WTC11 (cell line): Measurements from ENCODE around the gene OR8H2. TPM values are rescaled to one million over a fixed set of nuclear protein-coding genes. Genes with fewer than 3 reads are reported as not detected.

Experiments
- ATAC-seq: fragments of 200-7000 bp; cut with Tn5 transposase; 2 replicates; pipeline ENCODE4 v1.10.0; 2021; ENCODE audit warnings: mild to moderate bottlenecking, moderate library complexity
- CTCF ChIA-PET: fragments of 300-600 bp; sonication (Branson Sonifier 250); formaldehyde crosslinking; loops from one replicate; lab custom pipeline; 2021; ENCODE audit warnings: antibody characterized with exemption; lab: Charles Lee
- POLR2A ChIA-PET: fragments of 350-600 bp; sonication (Branson Sonifier 250); formaldehyde crosslinking; loops from one replicate; lab custom pipeline; 2021; ENCODE audit warnings: antibody characterized with exemption; lab: Charles Lee
- DNase-seq: peaks from one replicate; pipeline ENCODE4 v3.0.0; 2021; ENCODE audit warnings: low spot score
- H3K27ac Mint-ChIP-seq: 2 replicates; pipeline ENCODE4 v1.8.0; 2021; ENCODE audit warnings: mixed read lengths
- H3K27me3 Mint-ChIP-seq: 2 replicates; pipeline ENCODE4 v1.8.0; 2021; ENCODE audit warnings: low read depth, mild to moderate bottlenecking, moderate library complexity, mixed read lengths
- H3K36me3 Mint-ChIP-seq: 2 replicates; pipeline ENCODE4 v1.8.0; 2021; ENCODE audit warnings: mixed read lengths
- H3K4me1 Mint-ChIP-seq: 2 replicates; pipeline ENCODE4 v1.8.0; 2022; ENCODE audit warnings: mixed read lengths
- H3K4me3 Mint-ChIP-seq: 2 replicates; pipeline ENCODE4 v1.8.0; 2021; ENCODE audit warnings: mild to moderate bottlenecking, moderate library complexity, mixed read lengths
- H3K9me3 Mint-ChIP-seq: 2 replicates; pipeline ENCODE4 v1.8.0; 2021; ENCODE audit warnings: mixed read lengths
- EMX1 ChIP-seq: fragments of 250-450 bp; sonication (Bioruptor Pico); IDR thresholded peaks from 2 replicates; pipeline ENCODE4 v1.8.0; 2021; ENCODE audit warnings: mild to moderate bottlenecking
- ESRRA ChIP-seq: sonication (generic); formaldehyde crosslinking; IDR thresholded peaks from 2 replicates; pipeline ENCODE4 v1.8.1; 2022; ENCODE audit warnings: mild to moderate bottlenecking, missing genetic modification reagents, borderline replicate concordance
- ETV6 ChIP-seq: sonication (generic); formaldehyde crosslinking; IDR thresholded peaks from 2 replicates; pipeline ENCODE4 v1.8.1; 2022; ENCODE audit warnings: mild to moderate bottlenecking, missing genetic modification reagents
- GRHL2 ChIP-seq: fragments of 250-450 bp; sonication (Bioruptor Pico); IDR thresholded peaks from 2 replicates; pipeline ENCODE4 v1.8.0; 2022; ENCODE audit warnings: mild to moderate bottlenecking, moderate library complexity; ENCODE audit not compliant: insufficient replicate concordance, severe bottlenecking
- NR2C2 ChIP-seq: sonication (generic); formaldehyde crosslinking; IDR thresholded peaks from 2 replicates; pipeline ENCODE4 v1.8.0; 2022; ENCODE audit warnings: mild to moderate bottlenecking, missing genetic modification reagents
- PRRX2 ChIP-seq: fragments of 250-450 bp; sonication (Bioruptor Pico); IDR thresholded peaks from 2 replicates; pipeline ENCODE4 v1.8.0; 2021; ENCODE audit warnings: mild to moderate bottlenecking
- RORB ChIP-seq: fragments of 250-450 bp; sonication (Bioruptor Pico); IDR thresholded peaks from 2 replicates; pipeline ENCODE4 v1.9.0; 2021; ENCODE audit warnings: mild to moderate bottlenecking
- SOX15 ChIP-seq: fragments of 250-450 bp; sonication (Bioruptor Pico); IDR thresholded peaks from 2 replicates; pipeline ENCODE4 v1.9.0; 2021; ENCODE audit warnings: mild to moderate bottlenecking
- TCF7 ChIP-seq: sonication (generic); formaldehyde crosslinking; IDR thresholded peaks from 2 replicates; pipeline ENCODE4 v1.8.0; 2022; ENCODE audit warnings: mild to moderate bottlenecking, low read depth, missing genetic modification reagents, moderate library complexity
- ZNF219 ChIP-seq: sonication (generic); formaldehyde crosslinking; IDR thresholded peaks from 2 replicates; pipeline ENCODE4 v1.8.0; 2023; ENCODE audit warnings: missing genetic modification reagents, mild to moderate bottlenecking, borderline replicate concordance
- ZNF232 ChIP-seq: sonication (generic); formaldehyde crosslinking; IDR thresholded peaks from 2 replicates; pipeline ENCODE4 v1.8.0; 2022; ENCODE audit warnings: mild to moderate bottlenecking, missing genetic modification reagents
- ZNF423 ChIP-seq: fragments of 250-450 bp; sonication (Bioruptor Pico); IDR thresholded peaks from 2 replicates; pipeline ENCODE4 v2.1.2; 2022; ENCODE audit warnings: mild to moderate bottlenecking, moderate library complexity
- total RNA-seq: library from RNA; stranded (reverse); gene quantifications from 3 replicates; pipeline ENCODE4 v1.2.3, GENCODE V29; 2021
- TF ChIP-seq, protein P1 (sequence below): sonication (generic); formaldehyde crosslinking; IDR thresholded peaks from 2 replicates; pipeline ENCODE4 v1.8.1; 2022; ENCODE audit warnings: low read depth, mild to moderate bottlenecking, moderate library complexity, missing genetic modification reagents, borderline replicate concordance
- TF ChIP-seq, protein P2 (sequence below): sonication (generic); formaldehyde crosslinking; IDR thresholded peaks from 2 replicates; pipeline ENCODE4 v1.8.1; 2022; ENCODE audit warnings: low read depth, missing genetic modification reagents, borderline replicate concordance
- TF ChIP-seq, protein P3 (sequence below): sonication (generic); formaldehyde crosslinking; IDR thresholded peaks from 2 replicates; pipeline ENCODE4 v1.8.1; 2022; ENCODE audit warnings: mild to moderate bottlenecking, moderate library complexity, missing genetic modification reagents
- TF ChIP-seq, protein P4 (sequence below): fragments of 250-450 bp; sonication (Bioruptor Pico); IDR thresholded peaks from 2 replicates; pipeline ENCODE4 v1.9.0; 2021; ENCODE audit warnings: moderate library complexity, mild to moderate bottlenecking, inconsistent platforms, borderline replicate concordance
- TF ChIP-seq, protein P5 (sequence below): fragments of 250-450 bp; sonication (Bioruptor Pico); IDR thresholded peaks from 2 replicates; pipeline ENCODE4 v2.1.2; 2022; ENCODE audit warnings: mild to moderate bottlenecking, moderate library complexity
- TF ChIP-seq, protein P6 (sequence below): sonication (generic); formaldehyde crosslinking; IDR thresholded peaks from 2 replicates; pipeline ENCODE4 v1.8.1; 2023; ENCODE audit warnings: mild to moderate bottlenecking, missing genetic modification reagents, moderate library complexity
- TF ChIP-seq, protein P7 (sequence below): sonication (generic); formaldehyde crosslinking; IDR thresholded peaks from 2 replicates; pipeline ENCODE4 v1.8.0; 2022; ENCODE audit warnings: mild to moderate bottlenecking, missing genetic modification reagents
- TF ChIP-seq, protein P8 (sequence below): sonication (generic); formaldehyde crosslinking; IDR thresholded peaks from 2 replicates; pipeline ENCODE4 v1.8.0; 2022; ENCODE audit warnings: missing genetic modification reagents
- TF ChIP-seq, protein P9 (sequence below): fragments of 250-450 bp; sonication (Bioruptor Pico); IDR thresholded peaks from 2 replicates; pipeline ENCODE4 v1.9.0; 2021; ENCODE audit warnings: mild to moderate bottlenecking
- TF ChIP-seq, protein P10 (sequence below): fragments of 250-450 bp; sonication (Bioruptor Pico); IDR thresholded peaks from 2 replicates; pipeline ENCODE4 v1.8.0; 2021; ENCODE audit warnings: mild to moderate bottlenecking

The OR8H2 gene
- total RNA-seq, 1 experiment from 2014 or later, result not detected

DNA sequence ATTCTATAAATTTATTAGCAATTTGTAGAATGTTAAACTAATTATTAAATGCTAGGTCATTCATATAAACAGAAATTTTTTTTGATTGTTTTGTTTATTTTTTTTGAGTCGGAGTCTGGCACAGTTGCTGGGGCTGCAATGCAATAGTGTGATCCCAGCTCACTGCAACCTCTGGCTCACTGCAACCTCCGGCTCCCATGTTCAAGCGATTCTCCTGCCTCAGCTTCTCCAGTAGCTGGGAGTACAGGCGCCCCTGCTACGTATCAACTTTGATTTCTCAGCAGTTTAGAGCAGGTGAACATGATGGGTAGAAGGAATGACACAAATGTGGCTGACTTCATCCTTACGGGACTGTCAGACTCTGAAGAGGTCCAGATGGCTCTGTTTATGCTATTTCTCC is 18.6 kb downstream of the OR8H2 start, which contains the start of gene OR8H3 (continued):
- TF ChIP-seq, protein P1, sequence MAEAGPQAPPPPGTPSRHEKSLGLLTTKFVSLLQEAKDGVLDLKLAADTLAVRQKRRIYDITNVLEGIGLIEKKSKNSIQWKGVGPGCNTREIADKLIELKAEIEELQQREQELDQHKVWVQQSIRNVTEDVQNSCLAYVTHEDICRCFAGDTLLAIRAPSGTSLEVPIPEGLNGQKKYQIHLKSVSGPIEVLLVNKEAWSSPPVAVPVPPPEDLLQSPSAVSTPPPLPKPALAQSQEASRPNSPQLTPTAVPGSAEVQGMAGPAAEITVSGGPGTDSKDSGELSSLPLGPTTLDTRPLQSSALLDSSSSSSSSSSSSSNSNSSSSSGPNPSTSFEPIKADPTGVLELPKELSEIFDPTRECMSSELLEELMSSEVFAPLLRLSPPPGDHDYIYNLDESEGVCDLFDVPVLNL (CRISPR knock-in tag), result no peak
- no peak for TF ChIP-seq ZNF232
- no peak for TF ChIP-seq ESRRA
- TF ChIP-seq, protein P2, sequence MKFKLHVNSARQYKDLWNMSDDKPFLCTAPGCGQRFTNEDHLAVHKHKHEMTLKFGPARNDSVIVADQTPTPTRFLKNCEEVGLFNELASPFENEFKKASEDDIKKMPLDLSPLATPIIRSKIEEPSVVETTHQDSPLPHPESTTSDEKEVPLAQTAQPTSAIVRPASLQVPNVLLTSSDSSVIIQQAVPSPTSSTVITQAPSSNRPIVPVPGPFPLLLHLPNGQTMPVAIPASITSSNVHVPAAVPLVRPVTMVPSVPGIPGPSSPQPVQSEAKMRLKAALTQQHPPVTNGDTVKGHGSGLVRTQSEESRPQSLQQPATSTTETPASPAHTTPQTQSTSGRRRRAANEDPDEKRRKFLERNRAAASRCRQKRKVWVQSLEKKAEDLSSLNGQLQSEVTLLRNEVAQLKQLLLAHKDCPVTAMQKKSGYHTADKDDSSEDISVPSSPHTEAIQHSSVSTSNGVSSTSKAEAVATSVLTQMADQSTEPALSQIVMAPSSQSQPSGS, result no peak
- TF ChIP-seq ETV6, result no peak
- TF ChIP-seq ZNF423 (CRISPR knock-in tag), result no peak
- TF ChIP-seq, protein P3, sequence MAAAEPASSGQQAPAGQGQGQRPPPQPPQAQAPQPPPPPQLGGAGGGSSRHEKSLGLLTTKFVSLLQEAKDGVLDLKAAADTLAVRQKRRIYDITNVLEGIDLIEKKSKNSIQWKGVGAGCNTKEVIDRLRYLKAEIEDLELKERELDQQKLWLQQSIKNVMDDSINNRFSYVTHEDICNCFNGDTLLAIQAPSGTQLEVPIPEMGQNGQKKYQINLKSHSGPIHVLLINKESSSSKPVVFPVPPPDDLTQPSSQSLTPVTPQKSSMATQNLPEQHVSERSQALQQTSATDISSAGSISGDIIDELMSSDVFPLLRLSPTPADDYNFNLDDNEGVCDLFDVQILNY (CRISPR knock-in tag), result no peak

DNA sequence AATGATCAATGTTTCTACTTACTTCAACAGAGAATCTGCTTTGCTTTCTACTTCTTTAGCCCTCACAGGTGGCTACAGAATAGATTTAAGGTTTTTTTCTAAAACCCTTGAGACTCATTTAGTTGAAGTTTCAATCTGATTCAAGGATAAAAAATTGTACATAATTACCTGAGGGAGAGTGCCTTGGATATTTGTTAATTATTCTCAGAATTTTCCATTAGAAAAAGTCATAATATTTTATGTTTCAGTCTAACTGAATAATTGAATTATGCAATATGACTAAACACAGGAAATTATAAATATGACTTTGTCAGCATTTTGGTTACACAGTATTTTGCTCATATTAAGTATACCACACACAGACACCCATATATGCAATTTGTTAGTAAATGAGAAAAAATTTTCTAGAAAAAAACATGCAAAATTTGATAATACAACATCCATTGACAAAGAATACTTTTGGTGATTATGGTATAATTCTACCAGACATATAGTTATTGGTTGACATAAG is 36.7 kb downstream of the OR8H2 start, which contains the start of gene OR8J3:
OR8J3 (minus strand) TSS at position 51 of the 511 bp plus-strand sequence. CDS start 2,483 bp downstream, outside the sequence.
- CTCF ChIA-PET, result no interaction called here
- DNase-seq, result no peak
- no peak within 1 kb of the TSS for H3K27ac Mint-ChIP-seq
- no peak within 1 kb of the TSS for H3K4me3 Mint-ChIP-seq
- no peak for ATAC-seq
- POLR2A ChIA-PET, result no interaction called here
- no peaks in the 10 kb centered on the region for H3K27me3 Mint-ChIP-seq
- H3K36me3 Mint-ChIP-seq, result peaks cover 9% of the 10 kb centered on the region; the same call in 1 of the 2 replicates
- H3K9me3 Mint-ChIP-seq, result peaks cover 23% of the 10 kb centered on the region
- no peaks in the 10 kb centered on the region for H3K4me1 Mint-ChIP-seq
- TF ChIP-seq, protein P4, sequence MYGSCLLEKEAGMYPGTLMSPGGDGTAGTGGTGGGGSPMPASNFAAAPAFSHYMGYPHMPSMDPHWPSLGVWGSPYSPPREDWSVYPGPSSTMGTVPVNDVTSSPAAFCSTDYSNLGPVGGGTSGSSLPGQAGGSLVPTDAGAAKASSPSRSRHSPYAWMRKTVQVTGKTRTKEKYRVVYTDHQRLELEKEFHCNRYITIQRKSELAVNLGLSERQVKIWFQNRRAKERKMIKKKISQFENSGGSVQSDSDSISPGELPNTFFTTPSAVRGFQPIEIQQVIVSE, result no peak
- TF ChIP-seq PRRX2 (CRISPR knock-in tag) (no peak), RORB (CRISPR knock-in tag) (no peak), SOX15 (CRISPR knock-in tag) (no peak), NR2C2 (CRISPR knock-in tag) (no peak), EMX1 (CRISPR knock-in tag) (no peak), GRHL2 (CRISPR knock-in tag) (no peak), ZNF219 (CRISPR knock-in tag) (no peak), ETV6 (no peak), TCF7 (CRISPR knock-in tag) (no peak), ESRRA (no peak)
- TF ChIP-seq, protein P5, sequence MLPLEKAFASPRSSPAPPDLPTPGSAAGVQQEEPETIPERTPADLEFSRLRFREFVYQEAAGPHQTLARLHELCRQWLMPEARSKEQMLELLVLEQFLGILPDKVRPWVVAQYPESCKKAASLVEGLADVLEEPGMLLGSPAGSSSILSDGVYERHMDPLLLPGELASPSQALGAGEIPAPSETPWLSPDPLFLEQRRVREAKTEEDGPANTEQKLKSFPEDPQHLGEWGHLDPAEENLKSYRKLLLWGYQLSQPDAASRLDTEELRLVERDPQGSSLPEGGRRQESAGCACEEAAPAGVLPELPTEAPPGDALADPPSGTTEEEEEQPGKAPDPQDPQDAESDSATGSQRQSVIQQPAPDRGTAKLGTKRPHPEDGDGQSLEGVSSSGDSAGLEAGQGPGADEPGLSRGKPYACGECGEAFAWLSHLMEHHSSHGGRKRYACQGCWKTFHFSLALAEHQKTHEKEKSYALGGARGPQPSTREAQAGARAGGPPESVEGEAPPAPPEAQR (CRISPR knock-in tag), result no peak
- TF ChIP-seq, protein P6, sequence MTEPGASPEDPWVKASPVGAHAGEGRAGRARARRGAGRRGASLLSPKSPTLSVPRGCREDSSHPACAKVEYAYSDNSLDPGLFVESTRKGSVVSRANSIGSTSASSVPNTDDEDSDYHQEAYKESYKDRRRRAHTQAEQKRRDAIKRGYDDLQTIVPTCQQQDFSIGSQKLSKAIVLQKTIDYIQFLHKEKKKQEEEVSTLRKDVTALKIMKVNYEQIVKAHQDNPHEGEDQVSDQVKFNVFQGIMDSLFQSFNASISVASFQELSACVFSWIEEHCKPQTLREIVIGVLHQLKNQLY (CRISPR knock-in tag), result no peak
- TF ChIP-seq, protein P7, sequence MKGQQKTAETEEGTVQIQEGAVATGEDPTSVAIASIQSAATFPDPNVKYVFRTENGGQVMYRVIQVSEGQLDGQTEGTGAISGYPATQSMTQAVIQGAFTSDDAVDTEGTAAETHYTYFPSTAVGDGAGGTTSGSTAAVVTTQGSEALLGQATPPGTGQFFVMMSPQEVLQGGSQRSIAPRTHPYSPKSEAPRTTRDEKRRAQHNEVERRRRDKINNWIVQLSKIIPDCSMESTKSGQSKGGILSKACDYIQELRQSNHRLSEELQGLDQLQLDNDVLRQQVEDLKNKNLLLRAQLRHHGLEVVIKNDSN (CRISPR knock-in tag), result no peak
- TF ChIP-seq, protein P8, sequence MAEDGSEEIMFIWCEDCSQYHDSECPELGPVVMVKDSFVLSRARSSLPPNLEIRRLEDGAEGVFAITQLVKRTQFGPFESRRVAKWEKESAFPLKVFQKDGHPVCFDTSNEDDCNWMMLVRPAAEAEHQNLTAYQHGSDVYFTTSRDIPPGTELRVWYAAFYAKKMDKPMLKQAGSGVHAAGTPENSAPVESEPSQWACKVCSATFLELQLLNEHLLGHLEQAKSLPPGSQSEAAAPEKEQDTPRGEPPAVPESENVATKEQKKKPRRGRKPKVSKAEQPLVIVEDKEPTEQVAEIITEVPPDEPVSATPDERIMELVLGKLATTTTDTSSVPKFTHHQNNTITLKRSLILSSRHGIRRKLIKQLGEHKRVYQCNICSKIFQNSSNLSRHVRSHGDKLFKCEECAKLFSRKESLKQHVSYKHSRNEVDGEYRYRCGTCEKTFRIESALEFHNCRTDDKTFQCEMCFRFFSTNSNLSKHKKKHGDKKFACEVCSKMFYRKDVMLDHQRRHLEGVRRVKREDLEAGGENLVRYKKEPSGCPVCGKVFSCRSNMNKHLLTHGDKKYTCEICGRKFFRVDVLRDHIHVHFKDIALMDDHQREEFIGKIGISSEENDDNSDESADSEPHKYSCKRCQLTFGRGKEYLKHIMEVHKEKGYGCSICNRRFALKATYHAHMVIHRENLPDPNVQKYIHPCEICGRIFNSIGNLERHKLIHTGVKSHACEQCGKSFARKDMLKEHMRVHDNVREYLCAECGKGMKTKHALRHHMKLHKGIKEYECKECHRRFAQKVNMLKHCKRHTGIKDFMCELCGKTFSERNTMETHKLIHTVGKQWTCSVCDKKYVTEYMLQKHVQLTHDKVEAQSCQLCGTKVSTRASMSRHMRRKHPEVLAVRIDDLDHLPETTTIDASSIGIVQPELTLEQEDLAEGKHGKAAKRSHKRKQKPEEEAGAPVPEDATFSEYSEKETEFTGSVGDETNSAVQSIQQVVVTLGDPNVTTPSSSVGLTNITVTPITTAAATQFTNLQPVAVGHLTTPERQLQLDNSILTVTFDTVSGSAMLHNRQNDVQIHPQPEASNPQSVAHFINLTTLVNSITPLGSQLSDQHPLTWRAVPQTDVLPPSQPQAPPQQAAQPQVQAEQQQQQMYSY (CRISPR knock-in tag), result no peak
- TF ChIP-seq, protein P9, sequence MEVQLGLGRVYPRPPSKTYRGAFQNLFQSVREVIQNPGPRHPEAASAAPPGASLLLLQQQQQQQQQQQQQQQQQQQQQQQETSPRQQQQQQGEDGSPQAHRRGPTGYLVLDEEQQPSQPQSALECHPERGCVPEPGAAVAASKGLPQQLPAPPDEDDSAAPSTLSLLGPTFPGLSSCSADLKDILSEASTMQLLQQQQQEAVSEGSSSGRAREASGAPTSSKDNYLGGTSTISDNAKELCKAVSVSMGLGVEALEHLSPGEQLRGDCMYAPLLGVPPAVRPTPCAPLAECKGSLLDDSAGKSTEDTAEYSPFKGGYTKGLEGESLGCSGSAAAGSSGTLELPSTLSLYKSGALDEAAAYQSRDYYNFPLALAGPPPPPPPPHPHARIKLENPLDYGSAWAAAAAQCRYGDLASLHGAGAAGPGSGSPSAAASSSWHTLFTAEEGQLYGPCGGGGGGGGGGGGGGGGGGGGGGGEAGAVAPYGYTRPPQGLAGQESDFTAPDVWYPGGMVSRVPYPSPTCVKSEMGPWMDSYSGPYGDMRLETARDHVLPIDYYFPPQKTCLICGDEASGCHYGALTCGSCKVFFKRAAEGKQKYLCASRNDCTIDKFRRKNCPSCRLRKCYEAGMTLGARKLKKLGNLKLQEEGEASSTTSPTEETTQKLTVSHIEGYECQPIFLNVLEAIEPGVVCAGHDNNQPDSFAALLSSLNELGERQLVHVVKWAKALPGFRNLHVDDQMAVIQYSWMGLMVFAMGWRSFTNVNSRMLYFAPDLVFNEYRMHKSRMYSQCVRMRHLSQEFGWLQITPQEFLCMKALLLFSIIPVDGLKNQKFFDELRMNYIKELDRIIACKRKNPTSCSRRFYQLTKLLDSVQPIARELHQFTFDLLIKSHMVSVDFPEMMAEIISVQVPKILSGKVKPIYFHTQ, result no peak
- TF ChIP-seq, protein P10, sequence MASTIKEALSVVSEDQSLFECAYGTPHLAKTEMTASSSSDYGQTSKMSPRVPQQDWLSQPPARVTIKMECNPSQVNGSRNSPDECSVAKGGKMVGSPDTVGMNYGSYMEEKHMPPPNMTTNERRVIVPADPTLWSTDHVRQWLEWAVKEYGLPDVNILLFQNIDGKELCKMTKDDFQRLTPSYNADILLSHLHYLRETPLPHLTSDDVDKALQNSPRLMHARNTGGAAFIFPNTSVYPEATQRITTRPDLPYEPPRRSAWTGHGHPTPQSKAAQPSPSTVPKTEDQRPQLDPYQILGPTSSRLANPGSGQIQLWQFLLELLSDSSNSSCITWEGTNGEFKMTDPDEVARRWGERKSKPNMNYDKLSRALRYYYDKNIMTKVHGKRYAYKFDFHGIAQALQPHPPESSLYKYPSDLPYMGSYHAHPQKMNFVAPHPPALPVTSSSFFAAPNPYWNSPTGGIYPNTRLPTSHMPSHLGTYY (CRISPR knock-in tag), result no peak
